ENCODE measurements around the gene CHST15. TPM values are rescaled to one million over a fixed set of nuclear protein-coding genes. Genes with fewer than 3 reads are reported as not detected.
A peak's percentile ranks its signal among the peaks of the same experiment; 100 is the strongest.

The CHST15 gene
- total and polyA plus RNA-seq, 2 experiments from 2014 or later: 0.92 to 1.9 TPM

- Histone ChIP-seq H3K27me3 (peaks cover 26% of the 10 kb centered on the region), H3K4me3 (no peak overlapping the region), H3K27ac (no peak overlapping the region), H3K4me1 (ENCODE audit: low read depth) (no peaks in the 10 kb centered on the region), H3K9me3 (ENCODE audit: low read depth) (no peaks in the 10 kb centered on the region), H3K36me3 (no peaks in the 10 kb centered on the region)
- no peak for DNase-seq (ENCODE audit: low read depth in 1 of 2, low spot score in 1 of 2)
- TF ChIP-seq, protein P1, sequence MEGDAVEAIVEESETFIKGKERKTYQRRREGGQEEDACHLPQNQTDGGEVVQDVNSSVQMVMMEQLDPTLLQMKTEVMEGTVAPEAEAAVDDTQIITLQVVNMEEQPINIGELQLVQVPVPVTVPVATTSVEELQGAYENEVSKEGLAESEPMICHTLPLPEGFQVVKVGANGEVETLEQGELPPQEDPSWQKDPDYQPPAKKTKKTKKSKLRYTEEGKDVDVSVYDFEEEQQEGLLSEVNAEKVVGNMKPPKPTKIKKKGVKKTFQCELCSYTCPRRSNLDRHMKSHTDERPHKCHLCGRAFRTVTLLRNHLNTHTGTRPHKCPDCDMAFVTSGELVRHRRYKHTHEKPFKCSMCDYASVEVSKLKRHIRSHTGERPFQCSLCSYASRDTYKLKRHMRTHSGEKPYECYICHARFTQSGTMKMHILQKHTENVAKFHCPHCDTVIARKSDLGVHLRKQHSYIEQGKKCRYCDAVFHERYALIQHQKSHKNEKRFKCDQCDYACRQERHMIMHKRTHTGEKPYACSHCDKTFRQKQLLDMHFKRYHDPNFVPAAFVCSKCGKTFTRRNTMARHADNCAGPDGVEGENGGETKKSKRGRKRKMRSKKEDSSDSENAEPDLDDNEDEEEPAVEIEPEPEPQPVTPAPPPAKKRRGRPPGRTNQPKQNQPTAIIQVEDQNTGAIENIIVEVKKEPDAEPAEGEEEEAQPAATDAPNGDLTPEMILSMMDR (IDR thresholded peaks at IDR 0.05; ENCODE audit: low read depth, low read length): no peak
Observed at GRCh38 chr10:123986736-123987135, 106.7 kb downstream of the CHST15 start.

DNA sequence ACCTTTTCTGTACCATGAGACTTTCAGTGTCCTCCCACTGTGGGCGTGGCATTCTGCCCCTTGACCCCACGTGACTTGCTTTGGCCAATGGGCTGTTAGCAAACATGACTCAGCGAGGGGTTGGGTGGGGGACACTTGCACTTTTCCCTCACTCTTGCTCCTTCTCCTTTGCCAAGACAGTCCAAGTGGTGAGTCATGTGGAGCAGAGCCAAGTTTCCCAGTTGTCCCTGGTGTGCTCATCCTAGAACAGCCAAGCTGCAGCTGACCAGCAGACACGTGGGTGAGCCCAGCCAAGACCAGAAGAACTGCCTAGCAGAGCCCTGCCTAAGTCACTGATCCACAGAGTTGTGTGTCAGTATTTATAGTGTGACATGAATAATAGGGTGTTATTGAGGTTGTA lies 119.0 kb downstream of the CHST15 start:
- H3K36me3 ChIP-seq: no peaks in the 10 kb centered on the region
- peaks cover 60% of the 10 kb centered on the region for H3K27me3 ChIP-seq
- TF ChIP-seq, protein P1 (IDR thresholded peaks at IDR 0.05; ENCODE audit: low read depth, low read length): no peak
- DNase-seq (ENCODE audit: low read depth in 1 of 2, low spot score in 1 of 2): peak in 1 of 2 donors; percentile 54
- H3K9me3 ChIP-seq (ENCODE audit: low read depth): no peaks in the 10 kb centered on the region
- H3K4me1 ChIP-seq (ENCODE audit: low read depth): no peaks in the 10 kb centered on the region
- H3K27ac ChIP-seq: no peak overlapping the region
- no peak overlapping the region for H3K4me3 ChIP-seq

DNA sequence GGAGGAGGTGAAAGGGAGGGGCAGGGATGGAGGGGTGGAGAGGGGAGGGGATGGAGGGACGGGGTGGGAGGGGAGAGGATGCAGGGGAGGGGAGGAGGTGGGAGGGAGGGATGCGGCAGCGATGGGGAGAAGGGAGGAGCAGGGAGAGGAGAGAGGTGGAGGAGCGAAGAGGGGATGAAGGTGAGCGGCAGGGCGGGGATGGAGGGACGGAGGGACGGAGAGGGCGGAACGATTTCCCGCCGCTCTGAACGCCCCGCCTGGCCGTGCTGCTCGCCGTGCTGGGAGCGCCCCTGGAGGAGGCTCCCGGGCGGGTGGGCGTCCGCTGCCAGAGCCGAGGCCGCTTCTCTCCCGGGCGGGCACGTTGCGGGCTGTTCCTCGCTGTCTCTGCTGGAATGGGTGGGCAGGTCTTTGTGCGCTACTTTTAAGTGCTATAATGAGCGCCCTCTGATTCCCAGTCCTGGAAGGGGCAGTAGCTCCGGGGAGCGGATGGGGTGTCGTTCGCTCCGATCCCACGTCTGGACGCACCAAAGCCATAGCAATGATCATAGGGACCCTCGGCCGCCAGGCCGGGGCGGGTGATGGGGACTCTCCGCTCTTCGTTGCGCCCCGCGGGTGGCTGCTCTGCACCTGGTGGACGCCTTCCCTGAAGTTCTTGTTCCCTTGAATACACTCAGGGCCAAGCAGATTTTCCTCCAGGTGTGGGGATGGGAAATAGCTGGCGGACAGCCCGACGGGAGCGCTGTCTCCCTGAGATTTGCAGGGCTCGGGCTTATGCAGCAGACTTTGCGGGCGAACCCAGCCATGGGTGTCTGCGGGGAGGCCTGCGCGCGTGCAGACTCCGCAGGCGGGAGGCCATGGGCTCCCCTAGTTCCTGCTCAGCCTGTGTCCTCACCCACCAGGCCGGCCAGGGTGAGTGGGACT lies 120.7 kb downstream of the CHST15 start:
- H3K4me3 ChIP-seq: no peak overlapping the region
- H3K9me3 ChIP-seq (ENCODE audit: low read depth): no peaks in the 10 kb centered on the region
- H3K4me1 ChIP-seq (ENCODE audit: low read depth): no peaks in the 10 kb centered on the region
- H3K27me3 ChIP-seq: peaks cover 77% of the 10 kb centered on the region
- no peaks in the 10 kb centered on the region for H3K36me3 ChIP-seq
- TF ChIP-seq, protein P1 (IDR thresholded peaks at IDR 0.05; ENCODE audit: low read depth, low read length): no peak
- DNase-seq (ENCODE audit: low read depth in 1 of 2, low spot score in 1 of 2): peak in 1 of 2 donors; percentile 35
- no peak overlapping the region for H3K27ac ChIP-seq

- TF ChIP-seq, protein P1 (IDR thresholded peaks at IDR 0.05; ENCODE audit: low read depth, low read length): no peak
- Histone ChIP-seq H3K4me1 (ENCODE audit: low read depth) (no peaks in the 10 kb centered on the region), H3K9me3 (ENCODE audit: low read depth) (no peaks in the 10 kb centered on the region), H3K36me3 (no peaks in the 10 kb centered on the region), H3K27ac (no peak overlapping the region), H3K4me3 (no peak overlapping the region), H3K27me3 (peaks cover 83% of the 10 kb centered on the region)
- DNase-seq (ENCODE audit: low read depth in 1 of 2, low spot score in 1 of 2): no peak
Observed at GRCh38 chr10:123970927-123971286, 122.5 kb downstream of the CHST15 start.

- Histone ChIP-seq H3K27ac (no peak overlapping the region), H3K27me3 (peaks cover 83% of the 10 kb centered on the region), H3K4me3 (no peak overlapping the region), H3K9me3 (ENCODE audit: low read depth) (no peaks in the 10 kb centered on the region), H3K4me1 (ENCODE audit: low read depth) (no peaks in the 10 kb centered on the region), H3K36me3 (no peaks in the 10 kb centered on the region)
- DNase-seq (ENCODE audit: low read depth in 1 of 2, low spot score in 1 of 2): peak in 1 of 2 donors; percentile 10
- TF ChIP-seq, protein P1 (IDR thresholded peaks at IDR 0.05; ENCODE audit: low read depth, low read length): no peak
Observed at GRCh38 chr10:123970207-123970926, 123.0 kb downstream of the CHST15 start.
